HTR-8/SVneo (cell line): ENCODE data around the gene SORBS1.

ENCODE experiments used
- DNase-seq: peaks from one replicate; pipeline ENCODE4 v3.0.0; 2011; ENCODE audit warnings: low spot score, mixed read lengths; ENCODE audit not compliant: insufficient read length
- FAIRE-seq: peaks from 2 replicates; lab custom pipeline; 2011; peaks lifted over from hg19 to GRCh38; lab: Jason Lieb, UNC

Gene SORBS1

DNA sequence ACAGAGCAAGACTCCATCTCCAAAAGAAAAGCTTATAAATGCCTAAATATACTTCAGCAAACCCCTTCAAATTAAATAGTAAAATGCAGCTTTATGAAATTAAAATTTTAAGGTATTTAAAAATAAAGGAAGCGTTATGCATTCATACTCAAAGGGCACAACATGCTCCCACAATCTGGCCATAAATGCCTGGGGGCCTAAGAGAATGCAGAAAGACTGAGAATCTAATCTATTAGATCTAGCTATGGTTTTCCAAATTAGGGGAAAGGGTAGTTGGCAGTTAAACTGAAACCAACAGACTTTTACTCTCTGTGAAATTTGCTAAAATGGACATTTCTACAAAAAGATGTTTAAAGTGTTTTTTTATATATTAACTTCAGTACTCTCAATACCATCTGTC, 40.6 kb downstream of the SORBS1 start:
- DNase-seq = no peak
- FAIRE-seq = no peak

DNA sequence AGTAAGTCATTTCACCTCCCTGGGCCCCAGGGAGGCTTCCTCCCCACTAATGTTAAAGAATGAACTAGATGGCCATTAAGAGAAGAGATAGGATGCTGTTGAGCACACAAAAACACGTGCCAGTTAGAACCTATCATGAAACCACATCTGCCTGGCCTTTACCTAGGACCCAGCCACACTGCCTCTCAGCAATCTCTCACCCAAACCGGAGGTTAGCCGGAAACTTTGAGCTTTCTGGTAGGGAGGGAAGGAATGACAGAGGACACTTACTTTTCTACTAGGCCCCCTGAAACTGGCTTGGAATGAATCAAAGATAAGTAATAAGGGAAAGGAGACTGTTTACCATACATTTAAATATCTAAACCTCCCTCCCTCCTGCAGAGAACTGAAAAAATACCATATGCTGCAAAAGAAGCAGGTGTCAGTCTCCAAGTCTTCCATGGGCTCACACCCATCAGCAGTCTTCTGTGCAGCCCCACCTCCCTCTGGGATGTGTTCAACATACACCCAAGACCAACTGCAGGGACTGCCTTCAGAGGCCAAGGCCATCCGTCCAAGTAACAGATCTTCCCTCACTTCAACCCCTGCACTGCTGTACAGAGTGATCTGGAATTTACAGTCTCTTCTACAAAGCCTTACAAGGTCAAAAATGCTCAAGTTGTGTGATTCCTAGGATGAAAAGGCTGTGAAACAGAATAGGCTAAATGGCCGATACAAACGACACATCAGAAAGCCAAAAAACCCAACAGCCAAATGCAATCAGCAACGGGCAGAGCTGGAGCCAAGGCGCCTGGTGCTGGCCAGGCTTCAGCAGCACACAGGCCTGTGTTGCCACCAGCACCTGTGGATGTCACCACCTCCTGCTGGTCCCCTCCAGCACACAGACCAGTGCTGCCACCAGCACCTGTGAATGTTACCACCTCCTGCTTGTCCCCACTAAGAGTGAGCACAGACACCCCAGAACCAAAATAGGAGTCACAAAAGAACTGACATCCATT, 42.4 kb downstream of the SORBS1 start:
- FAIRE-seq = no peak

GRCh38 chr10:95517536-95518454, 43.4 kb downstream of the SORBS1 start:
- FAIRE-seq = no peak
- peak; percentile 13 for DNase-seq

More for the DNA sequence above, 42.4 kb downstream of the SORBS1 start:
- no peak for DNase-seq

GRCh38 chr10:95516774-95517373, 44.3 kb downstream of the SORBS1 start:
- DNase-seq (no peak), FAIRE-seq (no peak)

- FAIRE-seq (no peak), DNase-seq (peak; percentile 27)
These were observed 47.2 kb downstream of the SORBS1 start for GRCh38 chr10:95513941-95514392.

- FAIRE-seq (no peak), DNase-seq (no peak)
These were observed 48.1 kb downstream of the SORBS1 start for GRCh38 chr10:95513008-95513589.

GRCh38 chr10:95511314-95511713, 49.9 kb downstream of the SORBS1 start:
- FAIRE-seq = no peak
- no peak for DNase-seq

- FAIRE-seq (no peak), DNase-seq (no peak)
These were observed 51.9 kb downstream of the SORBS1 start for GRCh38 chr10:95509251-95509650.

DNA sequence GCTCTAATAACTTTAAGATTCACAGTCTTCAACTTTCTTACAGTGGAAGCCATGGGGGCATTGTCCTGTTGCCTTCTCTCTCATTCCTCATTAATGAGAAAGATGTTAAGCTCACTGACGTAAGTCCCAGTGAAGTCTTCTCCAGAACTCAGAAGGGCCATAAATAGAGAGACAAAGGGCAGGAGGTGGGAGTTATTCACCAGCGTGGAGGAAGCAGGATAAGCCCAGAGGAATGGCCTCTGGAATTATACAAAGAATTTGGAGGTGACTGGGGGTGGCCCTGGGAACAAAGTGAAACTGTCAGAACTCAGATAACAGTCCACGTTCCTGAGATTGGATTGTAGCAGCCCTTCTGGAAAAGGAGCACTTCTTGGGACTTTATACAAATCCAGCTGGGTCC, 52.4 kb downstream of the SORBS1 start:
- DNase-seq = no peak
- FAIRE-seq = no peak

DNA sequence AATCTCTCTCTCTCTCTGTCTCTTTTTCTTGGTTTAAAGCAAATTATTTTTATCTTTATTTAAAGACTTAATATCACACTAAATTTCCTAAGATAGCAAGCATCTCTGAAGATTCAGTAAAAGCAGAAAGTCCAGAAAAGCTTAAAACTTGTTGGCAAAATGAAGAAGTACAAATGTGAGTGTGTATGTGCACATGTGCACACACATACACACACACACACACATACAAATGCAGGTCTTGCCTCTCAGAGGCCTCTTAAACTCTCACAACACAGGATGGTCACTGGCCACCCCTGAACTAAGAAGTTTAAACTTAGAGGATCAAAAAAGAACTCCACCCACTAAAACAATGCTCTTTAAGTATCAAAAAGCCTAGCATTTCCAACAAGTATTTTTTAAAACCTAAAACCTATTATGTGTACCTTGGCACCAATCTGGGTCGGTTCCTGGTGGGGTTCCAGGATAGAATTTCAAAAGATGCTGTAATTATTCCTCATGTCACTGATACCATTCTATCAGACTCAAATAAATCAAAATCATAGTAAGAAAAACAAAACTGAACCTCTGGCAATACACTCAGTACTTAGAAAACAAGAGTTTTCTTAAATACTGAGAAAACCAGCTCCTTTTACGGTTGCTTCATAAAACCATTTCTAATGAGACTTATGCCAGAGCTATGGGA, 55.0 kb downstream of the SORBS1 start:
- DNase-seq = no peak
- no peak for FAIRE-seq

DNA sequence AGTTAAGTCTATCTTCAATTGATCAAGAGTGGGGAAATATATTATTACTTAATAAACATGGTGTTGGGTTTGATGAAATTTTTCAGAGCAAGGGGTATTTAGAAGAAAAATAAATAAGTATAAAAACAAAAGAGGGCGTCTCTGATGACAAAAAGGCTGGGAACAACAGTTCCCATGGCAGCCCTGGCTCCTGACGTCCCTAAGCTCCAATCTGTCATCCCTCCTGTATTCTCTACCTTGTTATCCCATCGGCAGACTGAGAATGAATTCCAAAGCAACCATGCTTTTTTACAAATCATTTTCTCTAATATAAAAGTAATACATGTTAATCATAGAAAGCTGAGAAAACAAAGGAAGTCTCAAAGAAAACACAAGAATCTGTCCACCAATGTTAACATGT, 55.5 kb downstream of the SORBS1 start:
- FAIRE-seq (no peak), DNase-seq (no peak)

DNA sequence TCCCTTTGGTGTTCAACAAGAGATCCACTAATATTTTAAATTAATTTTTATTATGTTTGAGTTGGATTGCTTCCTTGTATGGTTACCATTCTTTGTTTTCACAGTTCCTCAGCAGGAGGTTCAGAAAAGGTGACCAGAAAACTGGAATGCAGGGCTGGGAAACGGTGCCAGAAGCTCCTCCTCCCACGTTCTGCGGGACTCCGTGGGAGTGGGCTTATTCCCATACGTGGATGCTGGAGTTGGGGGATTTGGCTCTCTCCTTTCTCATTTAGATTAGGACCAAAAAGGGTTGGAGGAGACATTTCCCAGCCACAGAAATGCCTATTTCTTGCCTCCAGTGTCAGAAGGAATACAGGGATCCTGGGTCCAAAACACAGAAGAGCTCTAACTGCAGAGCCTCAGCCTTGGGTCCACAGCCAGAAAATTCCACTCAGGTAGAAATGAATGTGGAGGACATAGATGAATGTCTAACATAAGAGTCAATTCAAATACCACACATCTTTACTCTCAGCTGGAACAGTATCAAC, 56.0 kb downstream of the SORBS1 start:
- FAIRE-seq (no peak), DNase-seq (no peak)

DNA sequence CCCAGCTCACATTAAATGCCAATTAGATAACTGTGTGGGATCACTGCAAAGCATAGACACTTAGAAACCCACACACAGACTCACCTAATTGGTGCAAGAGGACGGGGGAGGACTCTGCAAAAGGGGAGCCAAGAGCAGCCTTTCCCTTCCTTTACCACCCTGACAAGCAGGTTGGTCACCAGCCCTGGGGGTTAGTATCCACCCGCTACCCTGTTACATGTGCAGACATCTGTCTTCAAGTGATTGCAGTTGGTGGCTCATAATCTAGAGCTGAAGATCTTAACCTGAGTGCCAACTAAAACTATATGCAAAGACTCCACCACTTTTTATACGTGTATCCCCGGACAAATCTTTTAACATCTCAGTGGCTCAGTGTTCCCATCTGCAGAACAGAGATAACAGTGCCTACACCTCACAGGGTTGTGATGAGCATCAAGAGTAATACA, 56.9 kb downstream of the SORBS1 start:
- no peak for DNase-seq
- FAIRE-seq = no peak

DNA sequence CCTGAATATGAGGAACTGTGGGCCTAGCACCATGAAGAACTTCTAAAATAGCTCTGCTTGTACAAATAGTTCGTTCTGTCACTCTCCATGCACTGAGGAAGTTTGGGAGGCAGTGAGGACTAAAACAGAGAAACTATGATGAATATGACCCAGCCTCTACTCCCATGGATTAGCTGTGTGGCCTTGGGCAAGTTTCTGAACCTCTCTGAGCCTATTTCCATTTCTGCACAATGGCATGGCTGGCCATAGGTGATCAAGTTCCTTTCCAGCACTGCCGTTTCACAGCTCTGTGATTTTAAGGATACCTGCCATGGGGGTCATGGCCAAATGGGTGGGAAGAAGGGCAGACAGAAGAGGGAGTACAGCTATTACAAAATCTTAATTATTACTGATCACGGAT, 57.6 kb downstream of the SORBS1 start:
- FAIRE-seq (no peak), DNase-seq (no peak)

GRCh38 chr10:95503001-95503400, 58.2 kb downstream of the SORBS1 start:
- DNase-seq (no peak), FAIRE-seq (no peak)

DNA sequence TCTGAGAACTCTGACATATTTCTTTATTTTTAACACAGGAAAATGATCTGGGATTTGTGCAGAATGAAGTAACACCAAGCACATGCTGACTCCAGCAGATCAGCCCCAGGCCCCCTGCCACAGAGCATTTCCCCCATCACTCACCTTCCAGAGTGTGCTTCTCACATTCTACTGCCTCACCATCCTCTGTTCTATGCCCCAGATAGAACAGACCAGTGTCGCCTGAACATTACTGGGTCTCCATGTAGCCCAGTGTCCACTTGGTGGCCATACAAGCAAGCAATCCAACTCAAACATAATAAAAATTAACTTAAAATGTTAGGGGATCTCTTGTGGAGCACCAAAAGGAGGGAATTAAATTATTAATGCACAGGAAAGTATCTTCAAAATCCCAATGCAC, 58.8 kb downstream of the SORBS1 start:
- DNase-seq (no peak), FAIRE-seq (no peak)

GRCh38 chr10:95501203-95502094, 59.7 kb downstream of the SORBS1 start:
- DNase-seq = no peak

GRCh38 chr10:95500649-95501048, 60.5 kb downstream of the SORBS1 start:
- no peak for FAIRE-seq
- no peak for DNase-seq

More at GRCh38 chr10:95501203-95502094, 59.7 kb downstream of the SORBS1 start:
- no peak for FAIRE-seq
